ENCODE results near the gene FSTL3. TPM values are rescaled to one million over a fixed set of nuclear protein-coding genes. Genes with fewer than 3 reads are reported as not detected.

Gene FSTL3
- total RNA-seq, 1 experiment from 2014 or later: 32.5 TPM

- Histone ChIP-seq H3K4me1 (ENCODE audit: control insufficient read depth, insufficient read depth, low read length) (no peaks in the 10 kb centered on the region), H3K27me3 (ENCODE audit: control insufficient read depth, insufficient read depth, low read length) (no peaks in the 10 kb centered on the region), H3K27ac (ENCODE audit: low read length) (no peak overlapping the region), H3K9me3 (ENCODE audit: control insufficient read depth, insufficient read depth, low read depth, low read length) (no peaks in the 10 kb centered on the region), H3K4me3 (ENCODE audit: low read depth in 2 of 2, low read length in 2 of 2) (no peak overlapping the region), H3K36me3 (ENCODE audit: control insufficient read depth, insufficient read depth, low read length) (no peaks in the 10 kb centered on the region)
- POLR2A ChIA-PET: no interaction called here
- intact Hi-C loops (cut with micrococcal nuclease; ENCODE audit: unreplicated experiment): no loop called here
- ATAC-seq (no peak), DNase-seq (ENCODE audit: low read depth, low spot score) (no peak)
- TF ChIP-seq REST (IDR thresholded peaks at IDR 0.05; ENCODE audit: insufficient read depth in 1 of 2, low read depth in 2 of 2, low read length in 1 of 2): no peak
- TF ChIP-seq TCF7L2 (IDR thresholded peaks at IDR 0.05; ENCODE audit: low read depth, low read length): no peak
- no peak for TF ChIP-seq SIN3A (IDR thresholded peaks at IDR 0.05; ENCODE audit: borderline replicate concordance, insufficient read depth, low read depth, low read length)
- no peak for TF ChIP-seq POLR2AphosphoS5 (IDR thresholded peaks at IDR 0.05; ENCODE audit: low read depth, low read length)
- TF ChIP-seq CTCF (IDR thresholded peaks at IDR 0.05): no peak
- no TSS peak for BruUV-seq (replicated peaks)
- CTCF ChIA-PET: no interaction called here
- in situ Hi-C loops (cut with HindIII; ENCODE audit: low pct_unique_long_range_greater_than_20kb, low sequenced_read_pairs): no loop called here
Measured at GRCh38 chr19:685454-685931, 9.3 kb downstream of the FSTL3 start.

GRCh38 chr19:686589-687297, 10.6 kb downstream of the FSTL3 start:
- ATAC-seq: no peak
- no peak overlapping the region for H3K4me3 ChIP-seq (ENCODE audit: low read depth in 2 of 2, low read length in 2 of 2)
- H3K4me1 ChIP-seq (ENCODE audit: control insufficient read depth, insufficient read depth, low read length): no peaks in the 10 kb centered on the region
- DNase-seq (ENCODE audit: low read depth, low spot score): no peak
- no peak overlapping the region for H3K27ac ChIP-seq (ENCODE audit: low read length)
- TF ChIP-seq SIN3A (IDR thresholded peaks at IDR 0.05; ENCODE audit: borderline replicate concordance, insufficient read depth, low read depth, low read length): no peak
- TF ChIP-seq CTCF (IDR thresholded peaks at IDR 0.05): no peak
- TF ChIP-seq POLR2AphosphoS5 (IDR thresholded peaks at IDR 0.05; ENCODE audit: low read depth, low read length): no peak
- TF ChIP-seq REST (IDR thresholded peaks at IDR 0.05; ENCODE audit: insufficient read depth in 1 of 2, low read depth in 2 of 2, low read length in 1 of 2): no peak
- TF ChIP-seq TCF7L2 (IDR thresholded peaks at IDR 0.05; ENCODE audit: low read depth, low read length): no peak
- H3K9me3 ChIP-seq (ENCODE audit: control insufficient read depth, insufficient read depth, low read depth, low read length): no peaks in the 10 kb centered on the region
- no peaks in the 10 kb centered on the region for H3K36me3 ChIP-seq (ENCODE audit: control insufficient read depth, insufficient read depth, low read length)
- intact Hi-C loops (cut with micrococcal nuclease; ENCODE audit: unreplicated experiment): no loop called here
- no peaks in the 10 kb centered on the region for H3K27me3 ChIP-seq (ENCODE audit: control insufficient read depth, insufficient read depth, low read length)
- no TSS peak for BruUV-seq (replicated peaks)
- CTCF ChIA-PET: interaction anchor here (0.7 kb wide), 1 partner anchor 1774 kb away, joined by 5 read pairs; no protein-coding TSS in a partner anchor
- POLR2A ChIA-PET: no interaction called here
- in situ Hi-C loops (cut with HindIII; ENCODE audit: low pct_unique_long_range_greater_than_20kb, low sequenced_read_pairs): no loop called here

Measured in Panc1 (cell line).